ENCODE measurements around the gene TAS2R41.
"Not testable (repeated sequence)": the region's sequence is repeated elsewhere in the genome, so short reads cannot be mapped to it uniquely, and the experiment has no call there.

TAS2R41 gene

DNA sequence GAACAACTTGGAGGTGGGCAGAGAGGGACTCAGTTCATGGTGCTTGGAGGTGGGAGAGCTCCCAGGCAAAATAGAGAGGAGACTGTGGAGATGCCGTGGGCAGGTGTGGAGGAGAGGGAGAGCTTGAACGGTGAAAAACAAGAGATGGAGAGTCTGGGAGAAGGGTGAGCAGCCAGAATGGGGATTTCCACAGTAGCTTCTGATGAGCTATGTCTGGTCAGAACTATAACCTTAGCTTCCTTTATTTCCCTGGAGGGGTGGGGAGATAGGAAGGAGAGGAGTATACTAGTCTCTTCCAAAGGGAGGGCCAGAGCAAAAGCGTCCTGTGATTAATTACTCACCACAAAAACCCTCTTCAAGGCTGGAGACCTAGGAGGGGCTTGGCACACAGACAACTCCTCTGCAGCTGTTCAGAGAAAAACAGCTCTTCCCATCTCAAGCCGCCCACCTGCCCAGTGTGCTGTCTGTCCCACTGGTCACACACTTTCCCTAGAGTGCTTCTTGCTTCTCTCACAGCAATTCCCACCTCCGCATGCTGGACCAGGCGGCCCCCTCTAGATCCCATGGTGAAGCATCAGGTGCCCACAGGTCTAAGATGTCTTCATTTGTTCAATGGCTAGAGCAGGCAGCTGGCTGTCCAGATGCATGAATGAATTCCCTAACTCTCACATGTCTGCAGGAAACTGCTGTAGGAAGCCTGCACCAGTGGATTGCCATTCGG, 41.9 kb downstream of the TAS2R41 start:
- peak; percentile 79 for DNase-seq

DNA sequence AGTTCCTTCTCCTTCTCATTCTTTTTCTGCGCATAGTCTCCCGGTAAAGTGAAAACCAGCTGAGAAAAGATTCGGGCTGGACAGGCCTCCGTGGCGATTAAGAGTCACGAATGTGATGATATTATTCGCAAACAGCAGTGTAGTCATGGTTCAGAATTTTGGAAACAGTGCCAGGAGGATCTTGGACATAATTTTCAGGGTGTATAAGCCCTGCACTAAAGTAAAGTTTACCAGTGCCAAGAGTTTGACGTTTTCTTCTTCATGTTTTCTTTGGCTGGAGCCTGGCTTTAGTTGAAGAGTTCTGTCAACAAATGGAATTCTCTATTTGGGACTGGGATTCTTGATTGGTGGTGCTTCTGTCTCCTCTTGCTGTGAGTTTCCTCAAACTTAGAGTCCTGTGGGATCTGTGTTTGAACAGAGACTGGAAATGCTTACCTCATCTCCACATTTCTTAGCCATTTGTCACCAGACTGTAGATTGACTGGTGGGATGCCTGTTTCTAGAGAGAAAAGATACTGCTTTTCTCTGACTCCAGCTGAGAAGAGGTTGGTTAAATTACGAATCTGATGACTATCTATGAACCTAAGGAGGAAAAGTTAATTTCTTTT, 44.7 kb downstream of the TAS2R41 start:
- not testable (repeated sequence) for DNase-seq

Data from right hindlimb (tissue), 1 donor.